CD4-positive, alpha-beta T cell treated with Interleukin-10 for 1 hour (primary cell): Measurements from ENCODE around the gene PDE4B.

Experiments
- DNase-seq: peaks from one replicate; pipeline ENCODE4 v3.0.0-alpha.2; 2020

Gene PDE4B

GRCh38 chr1:66323958-66324625 is 531.4 kb downstream of the PDE4B start:
- no peak for DNase-seq

DNA sequence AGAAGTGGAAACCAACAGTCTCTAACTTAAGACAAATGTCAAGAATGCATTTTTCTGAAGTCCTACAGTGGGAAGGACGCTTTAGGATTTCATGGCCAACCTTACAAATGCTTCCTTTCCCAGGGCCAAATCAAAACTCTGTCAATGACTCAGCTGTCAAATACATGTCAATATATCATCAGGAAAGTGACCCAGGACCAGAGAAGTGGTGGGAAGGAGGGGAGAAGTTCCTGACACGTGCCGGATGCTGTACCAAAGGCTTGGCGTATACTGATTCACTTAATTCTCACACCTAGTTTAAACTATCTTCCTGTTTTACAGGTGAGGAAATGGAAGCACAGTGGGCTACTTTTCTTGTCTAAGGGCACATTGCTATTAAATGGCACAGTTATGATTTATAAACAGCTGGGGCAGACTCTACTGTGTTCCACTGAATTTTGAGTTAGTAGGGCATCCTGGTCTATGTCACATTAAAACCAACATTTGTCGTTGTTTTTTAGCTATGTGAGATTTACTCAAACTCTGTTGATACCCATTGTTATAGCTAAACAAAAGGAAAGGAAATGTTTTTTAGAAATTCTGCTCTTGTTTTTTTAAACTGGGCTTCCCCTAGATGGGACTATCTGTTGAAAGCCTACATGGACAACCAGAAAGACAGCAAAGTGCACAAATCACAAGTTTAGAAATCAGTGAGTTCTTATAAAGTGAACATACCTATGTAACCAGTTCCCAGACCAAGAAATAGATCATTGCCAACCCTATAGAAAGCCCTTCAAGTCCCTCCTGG is 533.1 kb downstream of the PDE4B start:
- no peak for DNase-seq

- DNase-seq: no peak
These were observed 534.2 kb downstream of the PDE4B start for GRCh38 chr1:66326867-66327266.

DNA sequence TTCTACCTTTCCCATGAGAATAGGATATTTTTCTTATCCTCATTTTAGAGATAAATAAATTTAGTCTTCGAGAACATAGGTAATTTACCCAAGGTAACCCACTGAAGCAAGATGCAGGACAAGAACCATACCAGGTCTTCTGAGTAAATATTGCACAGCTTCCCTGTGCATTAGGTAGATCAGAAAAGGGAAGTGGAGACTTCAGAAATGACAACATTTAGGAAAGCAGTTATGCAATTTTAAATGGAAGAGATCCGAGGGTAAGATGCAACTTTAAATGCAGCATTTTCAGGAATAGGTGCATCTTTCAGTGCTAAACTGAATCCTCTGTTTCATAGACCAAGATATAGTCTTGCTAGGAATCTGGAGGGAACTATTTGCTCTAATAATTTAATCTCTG is 534.9 kb downstream of the PDE4B start:
- no peak for DNase-seq

DNA sequence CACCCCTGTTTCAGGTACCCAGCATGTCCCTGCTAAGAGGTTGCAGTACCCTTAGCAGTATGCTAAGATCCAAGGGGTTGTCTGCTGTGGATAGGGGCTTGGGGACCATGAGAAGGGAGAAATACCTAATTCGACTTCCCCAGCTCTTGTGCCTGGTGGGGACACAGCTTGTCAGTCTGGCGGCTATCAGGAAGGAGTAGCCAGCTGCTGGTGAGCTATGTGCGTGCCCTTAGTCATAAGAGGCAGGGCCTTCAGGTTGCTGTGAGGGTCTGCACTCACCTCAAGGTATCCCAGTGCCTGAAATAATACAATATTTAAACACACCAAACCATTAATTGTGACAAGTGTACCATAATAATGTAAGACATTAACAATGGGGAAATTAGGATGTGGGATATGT is 536.2 kb downstream of the PDE4B start:
- no peak for DNase-seq

DNA sequence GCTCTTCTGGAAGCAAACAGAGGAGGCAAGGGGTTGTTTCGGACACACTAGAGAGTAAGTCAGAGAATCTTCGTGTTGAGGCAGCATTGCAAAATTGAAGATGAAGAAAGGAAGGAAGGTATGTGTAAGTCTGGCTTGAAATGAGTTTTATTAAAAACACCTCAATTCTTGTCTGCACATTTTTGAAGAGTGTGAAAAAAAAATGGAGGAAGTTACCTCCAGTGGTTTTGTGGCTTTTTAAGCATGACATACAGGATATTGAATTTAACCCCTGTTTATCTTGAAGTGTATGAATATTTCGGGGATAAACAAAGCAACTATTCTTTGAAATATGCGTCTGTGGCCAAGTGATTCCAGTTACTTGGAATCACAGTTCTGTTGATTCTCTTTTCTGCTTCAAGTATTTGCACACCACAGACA is 538.0 kb downstream of the PDE4B start:
- peak; percentile 70 for DNase-seq

- peak; percentile 66 for DNase-seq
These were observed 539.2 kb downstream of the PDE4B start for GRCh38 chr1:66331658-66332547.

- no peak for DNase-seq
These were observed 539.8 kb downstream of the PDE4B start for GRCh38 chr1:66332548-66332901.

DNA sequence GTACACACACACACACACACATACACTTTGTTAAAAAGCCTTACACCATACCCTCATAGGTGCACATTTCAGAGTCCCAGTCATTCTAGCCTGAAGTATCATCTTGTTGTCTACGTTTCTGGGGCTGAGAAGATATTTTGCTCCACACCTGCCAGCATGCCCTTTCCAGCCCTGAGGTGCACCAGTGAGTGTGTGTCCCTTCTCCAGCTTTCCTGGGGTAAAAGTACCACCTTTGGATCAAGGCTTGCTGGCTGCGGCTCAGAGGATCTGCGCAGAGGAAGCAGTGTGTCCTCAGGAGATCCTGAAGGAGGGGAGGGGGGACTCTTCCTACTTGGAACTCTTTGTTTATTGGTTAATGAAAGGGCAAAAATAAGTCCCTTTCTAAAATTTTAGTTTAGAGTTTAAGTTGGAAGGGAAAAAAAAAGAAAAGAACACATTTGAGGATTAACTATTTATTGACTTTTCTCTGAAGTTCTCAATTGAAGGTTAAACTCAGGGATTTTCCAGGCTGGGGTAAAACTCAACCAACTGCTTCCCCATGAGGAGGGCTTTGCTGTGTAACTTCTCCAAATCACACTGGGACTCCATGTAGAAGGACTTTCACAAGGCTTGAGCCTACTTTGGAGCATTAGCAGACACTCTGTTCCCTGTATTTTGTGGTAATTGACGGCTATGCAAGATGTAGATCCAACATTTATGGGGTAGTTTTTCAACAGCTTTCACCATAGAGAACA is 540.9 kb downstream of the PDE4B start:
- peak; percentile 39 for DNase-seq

DNA sequence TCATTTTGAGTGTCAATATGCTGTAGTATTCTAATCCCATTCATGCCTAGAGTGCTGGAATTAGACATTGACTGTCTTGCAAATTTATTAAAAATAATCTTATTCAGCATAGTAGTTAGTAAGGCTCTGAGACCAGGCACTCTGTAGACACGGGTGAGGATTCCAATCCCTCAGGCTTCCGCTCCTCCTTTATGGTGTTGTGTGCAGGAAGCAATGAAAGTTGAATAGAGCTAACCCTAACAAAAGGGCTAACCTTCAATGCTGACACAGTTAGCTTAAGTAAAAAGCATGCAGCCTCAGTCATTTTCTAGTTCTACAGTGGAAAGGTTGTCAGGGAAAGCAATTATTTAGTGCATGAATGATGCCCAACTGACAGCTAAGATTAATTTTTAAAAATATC is 541.6 kb downstream of the PDE4B start:
- peak; percentile 41 for DNase-seq

GRCh38 chr1:66335125-66335524 is 542.4 kb downstream of the PDE4B start:
- peak; percentile 26 for DNase-seq

GRCh38 chr1:66335859-66336640 is 543.4 kb downstream of the PDE4B start:
- peak; percentile 86 for DNase-seq

DNA sequence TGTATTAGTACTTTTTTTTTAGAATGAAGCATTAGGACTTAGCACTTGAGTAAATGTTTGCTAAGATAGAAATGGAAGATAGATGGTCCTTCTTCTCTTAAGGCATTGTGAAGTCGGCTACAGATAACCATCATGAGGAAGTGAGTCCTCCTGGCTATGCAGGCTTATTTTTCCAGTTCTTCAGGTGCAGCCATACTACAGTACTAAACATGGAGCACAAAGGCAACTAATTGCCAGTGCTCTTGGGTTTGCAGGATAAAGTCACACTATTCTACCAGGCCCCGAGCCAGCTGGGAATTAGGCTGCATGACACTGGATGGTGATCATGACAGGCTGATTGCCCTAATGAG is 543.9 kb downstream of the PDE4B start:
- no peak for DNase-seq

GRCh38 chr1:66337249-66337648 is 544.6 kb downstream of the PDE4B start:
- DNase-seq: no peak

DNA sequence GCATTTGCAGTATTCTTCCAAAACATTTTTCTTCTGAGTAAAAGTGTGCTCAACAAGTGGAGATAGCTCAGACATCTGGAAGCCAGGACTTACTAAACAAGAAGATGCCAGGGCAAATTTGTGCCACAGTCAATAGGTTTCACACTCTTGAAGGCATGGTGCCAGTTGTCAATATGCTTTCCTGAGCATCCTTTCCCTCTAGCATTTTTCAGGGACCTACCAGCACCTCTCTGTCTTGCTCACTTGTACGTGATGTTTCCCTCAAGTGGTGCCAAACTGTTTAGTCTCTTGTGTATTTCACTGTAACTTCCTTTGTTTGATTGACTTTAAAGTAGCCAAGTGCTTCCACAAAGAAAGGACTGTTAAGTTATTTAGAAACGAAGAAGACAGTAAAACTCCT is 547.2 kb downstream of the PDE4B start:
- no peak for DNase-seq

DNA sequence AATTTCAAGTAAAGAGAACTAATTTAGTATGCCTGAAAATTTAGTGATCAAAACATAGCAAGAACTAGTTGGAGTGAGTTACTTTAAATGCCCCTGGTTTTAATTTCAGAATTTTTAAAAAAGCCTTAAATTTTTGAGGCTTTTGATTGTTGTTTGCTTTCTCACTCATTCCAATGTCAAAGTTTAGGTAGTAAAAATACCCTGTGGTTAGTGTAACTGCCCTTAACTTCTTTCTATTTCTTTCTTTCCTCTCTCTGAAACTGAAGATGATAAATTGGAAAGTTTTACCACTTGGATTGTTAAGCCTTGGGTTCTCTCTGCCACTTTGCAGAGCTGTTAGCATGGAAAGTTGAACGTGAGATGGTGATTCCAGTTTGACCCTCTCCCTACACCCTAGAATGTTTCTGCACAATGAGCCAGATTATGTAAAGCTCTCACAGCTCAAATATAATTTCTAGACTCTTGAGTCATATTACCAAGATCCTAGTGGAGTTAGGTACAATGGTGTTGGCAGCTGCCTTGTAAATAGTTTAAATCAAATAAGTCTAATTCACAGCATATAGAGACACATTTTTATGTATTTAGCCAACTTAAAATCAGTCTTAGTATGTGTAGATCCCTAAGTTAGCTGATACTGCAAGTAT is 548.9 kb downstream of the PDE4B start:
- no peak for DNase-seq

- no peak for DNase-seq
These were observed 550.0 kb downstream of the PDE4B start for GRCh38 chr1:66342707-66343106.

DNA sequence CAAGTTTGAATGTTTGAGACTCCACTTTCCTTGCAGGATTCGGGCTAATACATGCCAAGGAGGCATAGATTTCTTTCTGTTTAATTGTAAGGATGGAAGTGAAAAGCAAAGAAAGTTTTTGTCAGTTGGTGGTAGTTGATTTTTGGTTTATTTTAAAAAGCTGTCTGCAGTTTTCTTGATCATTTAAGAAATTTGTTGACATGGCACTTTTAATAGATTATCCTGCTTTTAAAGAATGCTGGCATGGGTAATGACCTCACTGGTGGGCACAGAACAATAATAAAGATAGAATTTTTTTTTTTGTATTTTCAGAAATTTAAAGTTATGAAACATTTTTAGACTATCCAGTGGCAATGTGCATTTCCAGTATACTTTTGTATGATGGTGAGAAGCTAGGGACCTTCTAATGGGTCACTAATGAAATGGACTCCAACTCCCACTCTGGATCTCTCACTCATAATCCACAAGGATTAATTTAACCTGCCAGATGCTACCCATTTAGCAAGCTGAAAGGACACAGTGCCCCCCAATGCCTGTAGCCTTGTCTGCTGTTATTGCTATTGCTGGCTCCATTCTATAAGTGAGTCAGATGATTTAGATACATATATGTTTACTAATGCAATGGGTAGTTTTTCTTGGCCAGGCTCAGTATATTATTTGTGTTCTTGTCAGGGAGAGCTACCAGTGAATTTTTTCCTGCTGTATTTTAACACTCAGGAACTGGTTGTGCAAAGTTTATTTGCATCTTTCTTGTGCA is 551.1 kb downstream of the PDE4B start:
- no peak for DNase-seq

DNA sequence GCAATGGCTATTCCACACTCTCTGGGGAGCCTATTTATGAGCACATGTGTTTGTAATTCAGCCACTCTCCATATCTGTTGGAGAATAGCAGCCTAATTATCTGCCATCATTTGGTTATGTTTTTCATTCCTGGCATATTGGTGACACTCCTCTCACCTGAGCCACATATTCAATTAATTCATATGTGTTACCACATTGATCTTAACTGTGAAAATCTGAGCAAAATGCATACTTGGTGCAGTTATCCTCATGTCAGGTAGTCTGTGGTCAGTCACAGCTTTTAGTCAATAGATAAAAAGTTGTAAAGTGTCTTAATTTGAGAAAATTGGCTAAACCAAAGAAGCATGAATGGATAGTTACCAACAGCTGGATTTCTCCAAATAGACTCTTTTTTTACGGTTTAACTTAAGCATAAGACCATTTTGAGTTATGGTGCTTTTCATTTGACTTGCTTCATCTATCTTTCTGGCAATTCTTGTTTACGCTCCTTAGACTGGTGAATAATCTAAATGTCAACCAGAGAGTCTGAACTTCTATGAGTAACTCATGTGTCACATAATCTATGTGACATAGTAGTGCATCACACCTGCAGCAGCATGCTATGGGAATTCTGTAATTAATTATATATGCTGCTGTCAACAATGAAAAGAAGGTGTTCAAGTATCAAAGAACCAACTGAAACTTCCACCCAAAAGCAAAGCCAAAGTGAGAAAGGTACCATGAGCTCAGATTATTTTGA is 553.5 kb downstream of the PDE4B start:
- no peak for DNase-seq

DNA sequence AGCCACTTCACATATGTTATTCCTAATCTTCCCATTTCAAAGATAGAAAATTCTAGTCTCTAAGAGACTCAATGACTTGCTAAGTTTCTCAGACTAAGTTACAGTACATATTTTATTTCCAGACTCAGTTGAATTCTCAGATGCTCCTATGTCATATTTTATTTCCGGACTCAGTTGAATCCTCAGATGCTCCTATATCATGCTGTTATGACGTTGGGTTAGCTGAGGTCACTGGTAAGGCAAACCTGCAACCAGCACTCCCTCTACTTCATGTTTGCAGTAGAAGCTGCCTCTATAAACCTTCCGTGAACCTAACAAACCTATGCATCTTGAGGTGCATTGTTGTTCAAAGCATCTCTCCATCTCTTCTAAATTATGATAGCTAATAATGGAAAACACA is 554.2 kb downstream of the PDE4B start:
- DNase-seq: no peak
